Measurements from ENCODE around the gene ITGA8.
"Not testable (repeated sequence)": the region's sequence is repeated elsewhere in the genome, so short reads cannot be mapped to it uniquely, and the experiment has no call there.

The ITGA8 gene

GRCh38 chr10:15681076-15681475 lies 38.6 kb downstream of the ITGA8 start:
- no peak for DNase-seq (ENCODE audit: low read depth)

GRCh38 chr10:15678851-15679250 lies 40.9 kb downstream of the ITGA8 start:
- no peak for DNase-seq (ENCODE audit: low read depth)

- no peak for DNase-seq (ENCODE audit: low read depth)
These were observed 47.3 kb downstream of the ITGA8 start for GRCh38 chr10:15672469-15672868.

GRCh38 chr10:15670880-15671279 lies 48.8 kb downstream of the ITGA8 start:
- no peak for DNase-seq (ENCODE audit: low read depth)

GRCh38 chr10:15661574-15661973 lies 58.1 kb downstream of the ITGA8 start:
- no peak for DNase-seq (ENCODE audit: low read depth)

GRCh38 chr10:15660990-15661389 lies 58.7 kb downstream of the ITGA8 start:
- no peak for DNase-seq (ENCODE audit: low read depth)

GRCh38 chr10:15658069-15658702 lies 61.5 kb downstream of the ITGA8 start:
- DNase-seq (ENCODE audit: low read depth) = no peak

- no peak for DNase-seq (ENCODE audit: low read depth)
These were observed 67.0 kb downstream of the ITGA8 start for GRCh38 chr10:15652757-15653156.

GRCh38 chr10:15652117-15652516 lies 67.6 kb downstream of the ITGA8 start:
- DNase-seq (ENCODE audit: low read depth) = no peak

- DNase-seq (ENCODE audit: low read depth) = no peak
These were observed 68.5 kb downstream of the ITGA8 start for GRCh38 chr10:15651175-15651574.

- DNase-seq (ENCODE audit: low read depth) = no peak
These were observed 77.6 kb downstream of the ITGA8 start for GRCh38 chr10:15642095-15642494.

GRCh38 chr10:15640536-15641085 lies 79.1 kb downstream of the ITGA8 start:
- no peak for DNase-seq (ENCODE audit: low read depth)

- no peak for DNase-seq (ENCODE audit: low read depth)
These were observed 83.3 kb downstream of the ITGA8 start for GRCh38 chr10:15636446-15636845.

- no peak for DNase-seq (ENCODE audit: low read depth)
These were observed 87.1 kb downstream of the ITGA8 start for GRCh38 chr10:15632456-15633091.

- not testable (repeated sequence) for DNase-seq (ENCODE audit: low read depth)
These were observed 88.5 kb downstream of the ITGA8 start for GRCh38 chr10:15631205-15631604.

GRCh38 chr10:15630353-15630752 lies 89.4 kb downstream of the ITGA8 start:
- no peak for DNase-seq (ENCODE audit: low read depth)

- DNase-seq (ENCODE audit: low read depth) = no peak
These were observed 92.0 kb downstream of the ITGA8 start for GRCh38 chr10:15627617-15628196.

GRCh38 chr10:15626937-15627336 lies 92.8 kb downstream of the ITGA8 start:
- DNase-seq (ENCODE audit: low read depth) = no peak

- DNase-seq (ENCODE audit: low read depth) = no peak
These were observed 94.5 kb downstream of the ITGA8 start for GRCh38 chr10:15625261-15625660.

GRCh38 chr10:15624401-15625196 lies 95.1 kb downstream of the ITGA8 start:
- DNase-seq (ENCODE audit: low read depth) = no peak

GRCh38 chr10:15620836-15621515 lies 98.7 kb downstream of the ITGA8 start:
- no peak for DNase-seq (ENCODE audit: low read depth)

- DNase-seq (ENCODE audit: low read depth) = no peak
These were observed 99.4 kb downstream of the ITGA8 start for GRCh38 chr10:15620337-15620736.

Measured in activated T-cell treated with anti-CD3 and anti-CD28 coated beads for 24 hours (primary cell).